CD4-positive, CD25-positive, alpha-beta regulatory T cell (primary cell): ENCODE results near the gene PHIP. TPM values are rescaled to one million over a fixed set of nuclear protein-coding genes. Genes with fewer than 3 reads are reported as not detected.

Experiments used
- ATAC-seq, 2 donors: fragments of 150-1000 bp; cut with Tn5 transposase; one replicate each; pipeline ENCODE4 v1.10.0; 2021; ENCODE audit warnings: low read depth in 2 of 2, moderate number of reproducible peaks in 2 of 2, moderate library complexity in 1 of 2
- DNase-seq, 3 donors: peaks; one replicate each; pipeline versions ENCODE4 v3.0.0 to v3.0.0-alpha.2; 2012 to 2022; ENCODE audit warnings: mixed read lengths in 1 of 3
- H3K27ac ChIP-seq: one replicate; pipeline ENCODE4 v1.7.0; 2013; ENCODE audit warnings: mild to moderate bottlenecking, low read length; ENCODE audit not compliant: insufficient read depth, poor library complexity, severe bottlenecking
- H3K27me3 ChIP-seq: one replicate; pipeline ENCODE4 v1.7.0; 2013; ENCODE audit warnings: low read length; ENCODE audit not compliant: control insufficient read depth, insufficient read depth
- H3K36me3 ChIP-seq: one replicate; pipeline ENCODE4 v1.7.0; 2013; ENCODE audit warnings: mild to moderate bottlenecking, low read length, moderate library complexity; ENCODE audit not compliant: control insufficient read depth, insufficient read depth
- H3K4me1 ChIP-seq: 2 replicates; pipeline ENCODE4 v1.7.0; 2013; ENCODE audit warnings: mild to moderate bottlenecking, low read length; ENCODE audit not compliant: insufficient read depth, control insufficient read depth, poor library complexity, severe bottlenecking
- H3K4me3 ChIP-seq: one replicate; pipeline ENCODE4 v1.7.0; 2013; ENCODE audit warnings: low read depth, mild to moderate bottlenecking, low read length, moderate library complexity
- H3K9me3 ChIP-seq, 2 experiments: 1 replicate in 1 of 2; 2 replicates in 1 of 2; pipeline ENCODE4 v1.7.0; 2013; ENCODE audit warnings: low read length in 2 of 2, mild to moderate bottlenecking in 1 of 2, moderate library complexity in 1 of 2; ENCODE audit not compliant: control insufficient read depth in 2 of 2
- H3K27ac Mint-ChIP-seq, 3 donors: one replicate each; pipeline ENCODE4 v1.8.0; 2020 to 2022; ENCODE audit warnings: mild to moderate bottlenecking in 3 of 3, mixed read lengths in 3 of 3, moderate library complexity in 2 of 3
- H3K27me3 Mint-ChIP-seq: one replicate; pipeline ENCODE4 v1.8.0; 2022; ENCODE audit warnings: mild to moderate bottlenecking, mixed read lengths
- H3K36me3 Mint-ChIP-seq: one replicate; pipeline ENCODE4 v1.8.0; 2020; ENCODE audit warnings: mixed read lengths
- H3K4me1 Mint-ChIP-seq, 4 donors: one replicate each; pipeline ENCODE4 v1.8.0; 2020 to 2022; ENCODE audit warnings: mixed read lengths in 4 of 4, mild to moderate bottlenecking in 1 of 4
- H3K4me3 Mint-ChIP-seq, 4 donors: one replicate each; pipeline ENCODE4 v1.8.0; 2020 to 2022; ENCODE audit warnings: mild to moderate bottlenecking in 4 of 4, mixed read lengths in 4 of 4, moderate library complexity in 3 of 4
- H3K9me3 Mint-ChIP-seq, 7 donors: one replicate each; pipeline ENCODE4 v1.8.0; 2020 to 2022; ENCODE audit warnings: mixed read lengths in 7 of 7, mild to moderate bottlenecking in 3 of 7, moderate library complexity in 2 of 7
- polyA plus RNA-seq, 4 donors: library from polyadenylated mRNA; unstranded; fragments of 300-500 nt; fragmentation: Illumina TruSeq; gene quantifications; one replicate each; pipeline ENCODE4 v1.2.3, GENCODE V29; 2021
- total RNA-seq: library from RNA; stranded (reverse); gene quantifications from one replicate; pipeline ENCODE4 v1.2.3, GENCODE V29; 2022

Gene PHIP
- total RNA-seq (57.0 TPM), polyA plus RNA-seq (10 to 100 TPM; 12.0 to 14.4 (median 13.1) TPM)

GRCh38 chr6:79078075-79078969 lies at the start of gene PHIP:
Gene PHIP (minus strand): TSS chr6:79078254. CDS start chr6:79078068, 186 bp downstream.
- peak within 1 kb of the TSS; percentile 94 for H3K27ac ChIP-seq
- H3K4me3 ChIP-seq: peak within 1 kb of the TSS; percentile 100
- peak; percentile 81 to 83 for ATAC-seq
- peaks cover 22% of the 10 kb centered on the region for H3K4me1 ChIP-seq
- H3K4me3 Mint-ChIP-seq: peak within 1 kb of the TSS; percentile 95 to 99 (median 96)
- peaks cover 2% of the 10 kb centered on the region for H3K27me3 ChIP-seq
- peaks cover 4% of the 10 kb centered on the region for H3K36me3 ChIP-seq
- peaks cover 36% of the 10 kb centered on the region for H3K27me3 Mint-ChIP-seq
- H3K4me1 Mint-ChIP-seq: peaks cover 27 to 51% (median 36%) of the 10 kb centered on the region in 4 donors
- H3K36me3 Mint-ChIP-seq: peaks cover 3% of the 10 kb centered on the region
- H3K9me3 ChIP-seq: no peaks in the 10 kb centered on the region
- peak; percentile 87 to 97 (median 97) for DNase-seq
- H3K9me3 Mint-ChIP-seq: no peaks in the 10 kb centered on the region
- H3K27ac Mint-ChIP-seq: peak within 1 kb of the TSS; percentile 94 to 98 (median 96)

- Histone ChIP-seq H3K9me3 (no peaks in the 10 kb centered on the region), H3K36me3 (no peaks in the 10 kb centered on the region), H3K27me3 (peaks cover 2% of the 10 kb centered on the region), H3K4me3 (no peak overlapping the region), H3K27ac (no peak overlapping the region), H3K4me1 (no peaks in the 10 kb centered on the region)
- peaks cover 12% of the 10 kb centered on the region for H3K27me3 Mint-ChIP-seq
- no peak overlapping the region for H3K4me3 Mint-ChIP-seq
- peak in 1 of 3 donors; percentile 3 for DNase-seq
- no peak overlapping the region for H3K27ac Mint-ChIP-seq
- no peak for ATAC-seq
- no peaks in the 10 kb centered on the region for H3K4me1 Mint-ChIP-seq
- H3K9me3 Mint-ChIP-seq: peaks cover 1 to 12% (median 5%) of the 10 kb centered on the region in 7 donors
- no peaks in the 10 kb centered on the region for H3K36me3 Mint-ChIP-seq
Observed at GRCh38 chr6:79127660-79128059, 49.6 kb upstream of the PHIP start.

- Histone ChIP-seq H3K4me1 (no peaks in the 10 kb centered on the region), H3K36me3 (no peaks in the 10 kb centered on the region), H3K4me3 (no peak overlapping the region), H3K9me3 (peaks cover 0 to 4% of the 10 kb centered on the region in 2 experiments), H3K27ac (no peak overlapping the region), H3K27me3 (peaks cover 14% of the 10 kb centered on the region)
- Mint-ChIP-seq H3K4me3 (no peak overlapping the region), H3K27me3 (peaks cover 26% of the 10 kb centered on the region), H3K4me1 (no peaks in the 10 kb centered on the region), H3K27ac (no peak overlapping the region), H3K9me3 (peaks cover 0 to 7% (median 2%) of the 10 kb centered on the region in 7 donors), H3K36me3 (no peaks in the 10 kb centered on the region)
- DNase-seq: no peak
- no peak for ATAC-seq
Observed at GRCh38 chr6:79119217-79119616, 41.2 kb upstream of the PHIP start.

DNA sequence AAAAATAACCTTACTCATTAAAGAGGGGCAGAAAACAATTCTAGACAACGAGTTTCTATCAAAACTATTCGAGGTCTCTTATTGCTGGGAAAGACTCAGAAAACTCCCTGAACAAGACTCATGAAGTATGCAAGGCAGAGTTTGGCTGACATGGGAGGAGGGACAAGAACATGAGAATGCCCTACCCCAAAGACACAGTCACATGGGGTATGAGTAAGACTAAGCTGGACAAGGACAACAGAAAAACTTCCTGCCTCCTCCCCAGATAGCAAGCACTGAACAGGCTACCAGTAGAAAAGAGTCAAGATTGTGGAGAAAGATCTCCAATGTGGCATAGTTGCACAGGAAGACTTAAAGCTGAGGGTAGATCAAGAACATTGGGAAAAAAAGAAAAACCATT lies 39.7 kb upstream of the PHIP start:
- Histone ChIP-seq H3K4me3 (no peak overlapping the region), H3K36me3 (no peaks in the 10 kb centered on the region), H3K4me1 (no peaks in the 10 kb centered on the region), H3K27me3 (peaks cover 13% of the 10 kb centered on the region), H3K9me3 (peaks cover 0 to 4% of the 10 kb centered on the region in 2 experiments), H3K27ac (no peak overlapping the region)
- Mint-ChIP-seq H3K27ac (no peak overlapping the region), H3K27me3 (peaks cover 26% of the 10 kb centered on the region), H3K9me3 (peaks cover 0 to 3% (median 1%) of the 10 kb centered on the region in 7 donors), H3K36me3 (no peaks in the 10 kb centered on the region), H3K4me1 (no peaks in the 10 kb centered on the region), H3K4me3 (no peak overlapping the region)
- no peak for ATAC-seq
- DNase-seq: no peak

- Histone ChIP-seq H3K27me3 (peaks cover 18% of the 10 kb centered on the region), H3K36me3 (no peaks in the 10 kb centered on the region), H3K9me3 (peaks cover 0 to 4% of the 10 kb centered on the region in 2 experiments), H3K27ac (no peak overlapping the region), H3K4me1 (no peaks in the 10 kb centered on the region), H3K4me3 (no peak overlapping the region)
- no peak for ATAC-seq
- peaks cover 21% of the 10 kb centered on the region for H3K27me3 Mint-ChIP-seq
- no peak overlapping the region for H3K27ac Mint-ChIP-seq
- no peaks in the 10 kb centered on the region for H3K4me1 Mint-ChIP-seq
- no peak overlapping the region for H3K4me3 Mint-ChIP-seq
- peaks cover 0 to 1% (median 0%) of the 10 kb centered on the region in 7 donors for H3K9me3 Mint-ChIP-seq
- H3K36me3 Mint-ChIP-seq: no peaks in the 10 kb centered on the region
- no peak for DNase-seq
Observed at GRCh38 chr6:79115553-79116182, 37.6 kb upstream of the PHIP start.

DNA sequence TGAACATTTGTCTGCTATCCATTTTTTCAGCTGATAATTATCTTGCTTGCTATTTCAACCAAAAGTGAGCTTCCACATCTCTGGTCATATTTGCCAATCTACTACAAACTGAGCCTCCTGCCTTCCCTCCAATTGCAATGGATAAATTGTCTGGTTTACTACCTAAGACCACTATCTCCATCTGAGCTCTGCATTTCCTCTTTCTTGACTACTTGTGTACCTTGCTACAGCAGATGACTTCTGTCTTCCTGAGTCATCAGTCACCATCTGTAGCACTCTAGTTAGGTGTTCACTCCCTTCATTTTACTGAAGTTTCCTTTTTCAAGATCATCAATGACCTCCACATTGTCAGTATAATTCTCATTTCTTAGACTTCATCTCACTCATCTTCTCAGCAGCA lies 33.5 kb upstream of the PHIP start:
- no peak for ATAC-seq
- Mint-ChIP-seq H3K27me3 (peaks cover 12% of the 10 kb centered on the region), H3K36me3 (no peaks in the 10 kb centered on the region), H3K4me1 (no peaks in the 10 kb centered on the region), H3K27ac (no peak overlapping the region), H3K4me3 (no peak overlapping the region), H3K9me3 (peaks cover 0 to 1% (median 0%) of the 10 kb centered on the region in 7 donors)
- Histone ChIP-seq H3K36me3 (no peaks in the 10 kb centered on the region), H3K27ac (no peak overlapping the region), H3K9me3 (no peaks in the 10 kb centered on the region), H3K27me3 (peaks cover 17% of the 10 kb centered on the region), H3K4me3 (no peak overlapping the region), H3K4me1 (no peaks in the 10 kb centered on the region)
- DNase-seq: no peak

DNA sequence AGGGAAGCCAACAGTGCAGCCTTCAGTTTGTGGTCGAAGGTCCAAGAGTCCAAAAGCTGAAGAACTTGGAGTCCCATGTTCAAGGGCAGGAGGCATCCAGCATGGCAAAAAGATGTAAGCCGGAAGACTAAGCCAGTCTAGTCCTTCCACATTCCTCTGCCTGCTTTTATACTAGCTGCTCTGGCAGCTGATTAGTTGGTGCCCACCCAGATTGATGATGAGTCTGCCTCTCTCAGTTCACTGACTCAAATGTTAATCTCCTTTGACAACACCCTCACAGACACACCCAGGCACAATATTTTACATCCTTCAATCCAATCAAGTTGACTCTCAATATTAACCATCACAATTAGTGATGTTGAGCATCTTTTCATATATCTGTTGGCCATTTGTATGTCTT lies 23.1 kb upstream of the PHIP start:
- ATAC-seq (no peak), DNase-seq (no peak)
- Mint-ChIP-seq H3K27ac (no peak overlapping the region), H3K9me3 (peaks cover 0 to 13% (median 3%) of the 10 kb centered on the region in 7 donors), H3K4me1 (no peaks in the 10 kb centered on the region), H3K27me3 (peaks cover 31% of the 10 kb centered on the region), H3K36me3 (no peaks in the 10 kb centered on the region), H3K4me3 (no peak overlapping the region)
- peaks cover 3 to 6% of the 10 kb centered on the region in 2 experiments for H3K9me3 ChIP-seq
- no peaks in the 10 kb centered on the region for H3K36me3 ChIP-seq
- peaks cover 19% of the 10 kb centered on the region for H3K27me3 ChIP-seq
- no peaks in the 10 kb centered on the region for H3K4me1 ChIP-seq
- H3K27ac ChIP-seq: no peak overlapping the region
- no peak overlapping the region for H3K4me3 ChIP-seq
